WTC11 (cell line): ENCODE measurements around the gene PPP2R2C. TPM values are rescaled to one million over a fixed set of nuclear protein-coding genes. Genes with fewer than 3 reads are reported as not detected.
A peak's percentile ranks its signal among the peaks of the same experiment; 100 is the strongest.

Experiments used
- ATAC-seq: fragments of 200-7000 bp; cut with Tn5 transposase; 2 replicates; pipeline ENCODE4 v1.10.0; 2021; ENCODE audit warnings: mild to moderate bottlenecking, moderate library complexity
- CTCF ChIA-PET: fragments of 300-600 bp; sonication (Branson Sonifier 250); formaldehyde crosslinking; loops from one replicate; lab custom pipeline; 2021; ENCODE audit warnings: antibody characterized with exemption; lab: Charles Lee
- POLR2A ChIA-PET: fragments of 350-600 bp; sonication (Branson Sonifier 250); formaldehyde crosslinking; loops from one replicate; lab custom pipeline; 2021; ENCODE audit warnings: antibody characterized with exemption; lab: Charles Lee
- DNase-seq: peaks from one replicate; pipeline ENCODE4 v3.0.0; 2021; ENCODE audit warnings: low spot score
- H3K27ac Mint-ChIP-seq: 2 replicates; pipeline ENCODE4 v1.8.0; 2021; ENCODE audit warnings: mixed read lengths
- H3K27me3 Mint-ChIP-seq: 2 replicates; pipeline ENCODE4 v1.8.0; 2021; ENCODE audit warnings: low read depth, mild to moderate bottlenecking, moderate library complexity, mixed read lengths
- H3K36me3 Mint-ChIP-seq: 2 replicates; pipeline ENCODE4 v1.8.0; 2021; ENCODE audit warnings: mixed read lengths
- H3K4me1 Mint-ChIP-seq: 2 replicates; pipeline ENCODE4 v1.8.0; 2022; ENCODE audit warnings: mixed read lengths
- H3K4me3 Mint-ChIP-seq: 2 replicates; pipeline ENCODE4 v1.8.0; 2021; ENCODE audit warnings: mild to moderate bottlenecking, moderate library complexity, mixed read lengths
- H3K9me3 Mint-ChIP-seq: 2 replicates; pipeline ENCODE4 v1.8.0; 2021; ENCODE audit warnings: mixed read lengths
- ATF1 ChIP-seq: sonication (generic); formaldehyde crosslinking; IDR thresholded peaks from 2 replicates; pipeline ENCODE4 v1.8.1; 2023; ENCODE audit warnings: mild to moderate bottlenecking, moderate library complexity, missing genetic modification reagents
- ATF2 ChIP-seq: sonication (generic); formaldehyde crosslinking; IDR thresholded peaks from 2 replicates; pipeline ENCODE4 v1.8.1; 2022; ENCODE audit warnings: low read depth, missing genetic modification reagents, borderline replicate concordance
- ATF3 ChIP-seq: sonication (generic); formaldehyde crosslinking; conservative IDR thresholded peaks from 2 replicates; pipeline ENCODE4 v1.8.1; 2022; ENCODE audit warnings: mild to moderate bottlenecking, missing genetic modification reagents
- ATF6 ChIP-seq: sonication (generic); formaldehyde crosslinking; IDR thresholded peaks from 2 replicates; pipeline ENCODE4 v1.8.1; 2023; ENCODE audit warnings: mild to moderate bottlenecking, missing genetic modification reagents
- E2F4 ChIP-seq: sonication (generic); formaldehyde crosslinking; IDR thresholded peaks from 2 replicates; pipeline ENCODE4 v1.8.1; 2022; ENCODE audit warnings: low read depth, mild to moderate bottlenecking, moderate library complexity, missing genetic modification reagents, borderline replicate concordance
- E2F5 ChIP-seq: sonication (generic); formaldehyde crosslinking; IDR thresholded peaks from 2 replicates; pipeline ENCODE4 v1.8.1; 2022; ENCODE audit warnings: mild to moderate bottlenecking, moderate library complexity, missing genetic modification reagents
- ELF4 ChIP-seq: sonication (generic); formaldehyde crosslinking; IDR thresholded peaks from 2 replicates; pipeline ENCODE4 v1.8.1; 2022; ENCODE audit warnings: low read depth, mild to moderate bottlenecking, moderate library complexity, missing genetic modification reagents
- FOXK1 ChIP-seq: sonication (generic); formaldehyde crosslinking; IDR thresholded peaks from 2 replicates; pipeline ENCODE4 v1.8.0; 2022; ENCODE audit warnings: mild to moderate bottlenecking, moderate library complexity, missing genetic modification reagents
- KAT7 ChIP-seq: sonication (generic); formaldehyde crosslinking; IDR thresholded peaks from 2 replicates; pipeline ENCODE4 v1.8.1; 2023; ENCODE audit warnings: missing genetic modification reagents, mild to moderate bottlenecking, borderline replicate concordance
- NFYB ChIP-seq: sonication (generic); formaldehyde crosslinking; conservative IDR thresholded peaks from 2 replicates; pipeline ENCODE4 v1.8.0; 2022; ENCODE audit warnings: low read depth, missing genetic modification reagents
- NR3C1 ChIP-seq: sonication (generic); formaldehyde crosslinking; conservative IDR thresholded peaks from 2 replicates; pipeline ENCODE4 v1.8.1; 2023; ENCODE audit warnings: low read depth, mild to moderate bottlenecking, missing genetic modification reagents
- OVOL2 ChIP-seq: fragments of 250-450 bp; sonication (Bioruptor Pico); IDR thresholded peaks from 2 replicates; pipeline ENCODE4 v1.9.0; 2021; ENCODE audit warnings: mild to moderate bottlenecking, borderline replicate concordance
- SMAD4 ChIP-seq: sonication (generic); formaldehyde crosslinking; IDR thresholded peaks from 2 replicates; pipeline ENCODE4 v1.8.0; 2022; ENCODE audit warnings: mild to moderate bottlenecking, missing genetic modification reagents
- TEAD4 ChIP-seq: sonication (generic); formaldehyde crosslinking; IDR thresholded peaks from 2 replicates; pipeline ENCODE4 v1.8.0; 2022; ENCODE audit warnings: mild to moderate bottlenecking, missing genetic modification reagents
- USF1 ChIP-seq: sonication (generic); formaldehyde crosslinking; IDR thresholded peaks from 2 replicates; pipeline ENCODE4 v1.8.0; 2022; ENCODE audit warnings: mild to moderate bottlenecking, missing genetic modification reagents
- USF2 ChIP-seq: sonication (generic); formaldehyde crosslinking; IDR thresholded peaks from 2 replicates; pipeline ENCODE4 v1.8.1; 2023; ENCODE audit warnings: mild to moderate bottlenecking, missing genetic modification reagents, moderate library complexity
- ZNF425 ChIP-seq: fragments of 250-450 bp; sonication (Bioruptor Pico); conservative IDR thresholded peaks from 2 replicates; pipeline ENCODE4 v1.9.0; 2021; ENCODE audit warnings: mild to moderate bottlenecking
- ZNF671 ChIP-seq: fragments of 250-450 bp; sonication (Bioruptor Pico); IDR thresholded peaks from 2 replicates; pipeline ENCODE4 v1.8.0; 2021; ENCODE audit warnings: mild to moderate bottlenecking
- total RNA-seq: library from RNA; stranded (reverse); gene quantifications from 3 replicates; pipeline ENCODE4 v1.2.3, GENCODE V29; 2021

Gene PPP2R2C
- total RNA-seq, 1 experiment from 2014 or later, result 11.5 TPM

GRCh38 chr4:6461301-6462165 lies 10.9 kb downstream of the PPP2R2C start:
- H3K36me3 Mint-ChIP-seq, result no peaks in the 10 kb centered on the region
- POLR2A ChIA-PET, result no interaction called here
- ATAC-seq, result peak; percentile 57
- H3K4me1 Mint-ChIP-seq, result peaks cover 8% of the 10 kb centered on the region
- no peaks in the 10 kb centered on the region; the same call in 1 of the 2 replicates for H3K27me3 Mint-ChIP-seq
- TF ChIP-seq NFYB, result peak; percentile 82
- TF ChIP-seq USF2 (CRISPR knock-in tag), result peak; percentile 92
- TF ChIP-seq E2F4 (CRISPR knock-in tag), result no peak
- peak; percentile 92 for TF ChIP-seq USF1 (CRISPR knock-in tag)
- TF ChIP-seq ATF2 (CRISPR knock-in tag), result no peak
- TF ChIP-seq, all 79 proteins: peak for 3
- Mint-ChIP-seq H3K9me3 (peaks cover 3% of the 10 kb centered on the region; the same call in 1 of the 2 replicates), H3K4me3 (no peak overlapping the region), H3K27ac (no peak overlapping the region)
- DNase-seq, result no peak
- CTCF ChIA-PET, result no interaction called here

GRCh38 chr4:6460876-6461275 lies 11.5 kb downstream of the PPP2R2C start:
- H3K4me1 Mint-ChIP-seq, result peaks cover 8% of the 10 kb centered on the region
- no peaks in the 10 kb centered on the region for H3K36me3 Mint-ChIP-seq
- TF ChIP-seq OVOL2 (CRISPR knock-in tag), result no peak
- no peak for TF ChIP-seq TEAD4
- TF ChIP-seq FOXK1 (CRISPR knock-in tag), result no peak
- no peak for TF ChIP-seq ATF6 (CRISPR knock-in tag)
- TF ChIP-seq E2F5 (CRISPR knock-in tag), result no peak
- no peak for TF ChIP-seq KAT7 (CRISPR knock-in tag)
- no peak for TF ChIP-seq ATF3 (CRISPR knock-in tag)
- no peak overlapping the region for H3K4me3 Mint-ChIP-seq
- ChIA-PET POLR2A (no interaction called here), CTCF (no interaction called here)
- no peaks in the 10 kb centered on the region; the same call in 1 of the 2 replicates for H3K27me3 Mint-ChIP-seq
- H3K27ac Mint-ChIP-seq, result no peak overlapping the region
- H3K9me3 Mint-ChIP-seq, result peaks cover 3% of the 10 kb centered on the region; the same call in 1 of the 2 replicates
- DNase-seq (no peak), ATAC-seq (no peak)

- Mint-ChIP-seq H3K4me3 (no peak overlapping the region), H3K4me1 (peaks cover 5% of the 10 kb centered on the region), H3K27me3 (no peaks in the 10 kb centered on the region; the same call in 1 of the 2 replicates), H3K36me3 (no peaks in the 10 kb centered on the region), H3K27ac (no peak overlapping the region), H3K9me3 (peaks cover 3% of the 10 kb centered on the region; the same call in 1 of the 2 replicates)
- CTCF ChIA-PET, result no interaction called here
- DNase-seq, result no peak
- no peak for ATAC-seq
- POLR2A ChIA-PET, result no interaction called here
- no peak for TF ChIP-seq SMAD4 (CRISPR knock-in tag)
- TF ChIP-seq USF1 (CRISPR knock-in tag), result no peak
- no peak for TF ChIP-seq ZNF671 (CRISPR knock-in tag)
- no peak for TF ChIP-seq NR3C1 (CRISPR knock-in tag)
- no peak for TF ChIP-seq ATF1 (CRISPR knock-in tag)
- TF ChIP-seq ZNF425 (CRISPR knock-in tag), result no peak
- no peak for TF ChIP-seq ELF4
Measured at GRCh38 chr4:6458528-6458927, 13.9 kb downstream of the PPP2R2C start.
